ENCODE data around the gene NMNAT3. TPM values are rescaled to one million over a fixed set of nuclear protein-coding genes. Genes with fewer than 3 reads are reported as not detected.

NMNAT3 gene
- total and polyA plus RNA-seq, 8 donors, result 3.6 to 24.9 (median 7.0) TPM

- intact Hi-C loops (cut with DNase I; ENCODE audit: low total_unique reads), result no loop called here
- Histone ChIP-seq H3K27ac (no peak overlapping the region), H3K27me3 (no peaks in the 10 kb centered on the region), H3K4me1 (peaks cover 0 to 12% (median 5%) of the 10 kb centered on the region in 4 donors), H3K36me3 (peaks cover 0 to 15% (median 4%) of the 10 kb centered on the region in 4 donors), H3K9me3 (no peaks in the 10 kb centered on the region), H3K4me3 (no peak overlapping the region)
- no peak for TF ChIP-seq EP300 (IDR thresholded peaks at IDR 0.05)
- TF ChIP-seq POLR2AphosphoS5 (IDR thresholded peaks at IDR 0.05), result no peak
- no peak for TF ChIP-seq POLR2A (IDR thresholded peaks at IDR 0.05)
- 82 to 100% (median 100%) methylated on average over 1 of the region's 1 CpG for WGBS, 5 donors
- no peak for DNase-seq
These were observed 106.1 kb downstream of the NMNAT3 start for GRCh38 chr3:139571711-139572110.

- peaks cover 0 to 13% (median 7%) of the 10 kb centered on the region in 4 donors for H3K36me3 ChIP-seq
- H3K4me3 ChIP-seq, result no peak overlapping the region
- intact Hi-C loops (cut with DNase I; ENCODE audit: low total_unique reads), result loop anchor here (10.0 kb wide), 1 partner anchor 140 kb away; no protein-coding TSS in a partner anchor
- no peak for DNase-seq
- H3K4me1 ChIP-seq, result no peaks in the 10 kb centered on the region
- H3K9me3 ChIP-seq, result no peaks in the 10 kb centered on the region
- H3K27me3 ChIP-seq, result no peaks in the 10 kb centered on the region
- WGBS, 5 donors, result 82 to 89% (median 87%) methylated on average over 5 of the region's 5 CpGs
- no peak overlapping the region for H3K27ac ChIP-seq
- TF ChIP-seq EP300 (IDR thresholded peaks at IDR 0.05), result no peak
- TF ChIP-seq POLR2AphosphoS5 (IDR thresholded peaks at IDR 0.05), result no peak
- no peak for TF ChIP-seq POLR2A (IDR thresholded peaks at IDR 0.05)
- peak in 1 of 7 experiments; percentile 14 for TF ChIP-seq CTCF (IDR thresholded peaks at IDR 0.05)
These were observed 113.4 kb downstream of the NMNAT3 start for GRCh38 chr3:139564294-139564861.

- no peak overlapping the region for H3K4me3 ChIP-seq
- intact Hi-C loops (cut with DNase I; ENCODE audit: low total_unique reads), result loop anchor here (10.0 kb wide), 1 partner anchor 137 kb away; no protein-coding TSS in a partner anchor
- peaks cover 0 to 18% (median 7%) of the 10 kb centered on the region in 4 donors for H3K36me3 ChIP-seq
- DNase-seq, result peak in 1 of 2 donors; percentile 74
- WGBS, 5 donors, result 10 to 41% (median 27%) methylated on average over 1 of the region's 1 CpG
- H3K27me3 ChIP-seq, result no peaks in the 10 kb centered on the region
- no peaks in the 10 kb centered on the region for H3K9me3 ChIP-seq
- H3K4me1 ChIP-seq, result no peaks in the 10 kb centered on the region
- no peak overlapping the region for H3K27ac ChIP-seq
- TF ChIP-seq EP300 (IDR thresholded peaks at IDR 0.05) (no peak), CTCF (IDR thresholded peaks at IDR 0.05) (peak in 5 of 7 experiments; percentile 40 to 78 (median 59)), POLR2AphosphoS5 (IDR thresholded peaks at IDR 0.05) (no peak)
These were observed 115.7 kb downstream of the NMNAT3 start for GRCh38 chr3:139561959-139562676.

- Histone ChIP-seq H3K27ac (no peak overlapping the region), H3K36me3 (peaks cover 0 to 18% (median 7%) of the 10 kb centered on the region in 4 donors), H3K9me3 (no peaks in the 10 kb centered on the region), H3K4me3 (no peak overlapping the region), H3K27me3 (no peaks in the 10 kb centered on the region), H3K4me1 (no peaks in the 10 kb centered on the region)
- no peak for TF ChIP-seq POLR2A (IDR thresholded peaks at IDR 0.05)
- TF ChIP-seq POLR2AphosphoS5 (IDR thresholded peaks at IDR 0.05), result no peak
- no peak for TF ChIP-seq EP300 (IDR thresholded peaks at IDR 0.05)
- TF ChIP-seq CTCF (IDR thresholded peaks at IDR 0.05), result no peak
- whole genome bisulfite sequencing, 5 donors, result 76 to 82% (median 79%) methylated on average over 7 of the region's 7 CpGs
- DNase-seq, result no peak
- intact Hi-C loops (cut with DNase I; ENCODE audit: low total_unique reads), result loop anchor here (10.0 kb wide), 1 partner anchor 137 kb away; no protein-coding TSS in a partner anchor
These were observed 116.4 kb downstream of the NMNAT3 start for GRCh38 chr3:139561255-139561817.

Measured in stomach (tissue), 9 donors.